KMS-11 (cell line): ENCODE measurements around the gene CD3E.

ENCODE experiments used
- H2AFZ ChIP-seq: fragments of 200-600 bp; sonication (generic); 2 replicates; pipeline ENCODE4 v1.6.1; 2016; ENCODE audit warnings: antibody characterized with exemption, mixed run types, low read depth
- H3K27ac ChIP-seq: fragments of 200-600 bp; sonication (generic); 2 replicates; pipeline ENCODE4 v1.6.1; 2016; ENCODE audit warnings: mild to moderate bottlenecking, mixed run types
- H3K27me3 ChIP-seq: fragments of 200-600 bp; sonication (generic); 2 replicates; pipeline ENCODE4 v1.6.1; 2017; ENCODE audit warnings: mild to moderate bottlenecking, low read depth, mixed run types, moderate library complexity; ENCODE audit not compliant: insufficient read depth
- H3K36me3 ChIP-seq: fragments of 200-600 bp; sonication (generic); 2 replicates; pipeline ENCODE4 v1.6.1; 2017; ENCODE audit warnings: mild to moderate bottlenecking, mixed run types; ENCODE audit not compliant: insufficient read depth
- H3K4me1 ChIP-seq: fragments of 200-600 bp; sonication (generic); 2 replicates; pipeline ENCODE4 v1.6.1; 2016; ENCODE audit warnings: mild to moderate bottlenecking, low read depth, mixed run types; ENCODE audit not compliant: poor library complexity, severe bottlenecking
- H3K4me2 ChIP-seq: fragments of 200-600 bp; sonication (generic); 2 replicates; pipeline ENCODE4 v1.7.0; 2016; ENCODE audit warnings: mild to moderate bottlenecking, mixed run types
- H3K4me3 ChIP-seq: fragments of 200-600 bp; sonication (generic); IDR thresholded peaks from 2 replicates; pipeline ENCODE4 v1.6.1; 2017; ENCODE audit warnings: low read depth, low read length, mixed read lengths; ENCODE audit not compliant: insufficient read depth
- H3K79me2 ChIP-seq: fragments of 200-600 bp; sonication (generic); 2 replicates; pipeline ENCODE4 v1.6.1; 2016; ENCODE audit warnings: low read depth, mixed run types; ENCODE audit not compliant: insufficient read depth
- H3K9ac ChIP-seq: fragments of 200-600 bp; sonication (generic); 2 replicates; pipeline ENCODE4 v1.6.1; 2016; ENCODE audit warnings: mild to moderate bottlenecking, mixed run types
- H4K20me1 ChIP-seq: fragments of 200-600 bp; sonication (generic); 2 replicates; pipeline ENCODE4 v1.6.1; 2016; ENCODE audit warnings: mild to moderate bottlenecking, mixed run types; ENCODE audit not compliant: insufficient read depth
- TF ChIP-seq, protein P1 (sequence below): fragments of 200-600 bp; sonication (generic); conservative IDR thresholded peaks from 2 replicates; pipeline ENCODE4 v1.6.1; 2017; ENCODE audit warnings: low read depth, mild to moderate bottlenecking, antibody characterized with exemption, low read length, moderate library complexity, mixed read lengths

Gene CD3E

DNA sequence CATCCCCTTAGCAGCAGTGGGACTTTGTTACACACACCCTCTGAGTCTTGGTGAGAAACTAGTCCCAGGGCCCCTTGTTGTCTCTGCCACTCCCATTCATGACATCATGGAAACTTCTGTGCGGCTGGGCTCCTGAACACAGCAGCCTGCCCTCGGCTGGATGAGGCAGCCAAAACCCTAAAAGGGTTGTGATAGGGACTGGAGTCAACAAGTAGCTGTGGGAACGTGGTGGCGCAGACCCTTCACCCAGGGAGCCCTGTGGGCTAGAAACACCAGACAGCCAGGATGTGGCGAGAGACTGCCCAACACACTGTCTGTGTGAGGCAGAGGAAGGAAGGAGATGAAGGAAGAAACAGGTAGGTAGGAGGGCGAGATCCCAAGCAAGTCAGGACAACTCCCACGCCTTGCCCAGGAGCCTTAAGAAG lies 34.1 kb downstream of the CD3E start:
- Histone ChIP-seq H3K4me2 (no peak overlapping the region), H3K9ac (no peak overlapping the region), H3K4me1 (peaks cover 5% of the 10 kb centered on the region), H3K4me3 (no peak overlapping the region), H3K79me2 (no peaks in the 10 kb centered on the region), H3K36me3 (no peaks in the 10 kb centered on the region), H2AFZ (peak overlapping the region; percentile 38; the same call in 1 of the 2 replicates), H4K20me1 (no peaks in the 10 kb centered on the region), H3K27me3 (no peaks in the 10 kb centered on the region), H3K27ac (no peak overlapping the region)
- TF ChIP-seq, protein P1, sequence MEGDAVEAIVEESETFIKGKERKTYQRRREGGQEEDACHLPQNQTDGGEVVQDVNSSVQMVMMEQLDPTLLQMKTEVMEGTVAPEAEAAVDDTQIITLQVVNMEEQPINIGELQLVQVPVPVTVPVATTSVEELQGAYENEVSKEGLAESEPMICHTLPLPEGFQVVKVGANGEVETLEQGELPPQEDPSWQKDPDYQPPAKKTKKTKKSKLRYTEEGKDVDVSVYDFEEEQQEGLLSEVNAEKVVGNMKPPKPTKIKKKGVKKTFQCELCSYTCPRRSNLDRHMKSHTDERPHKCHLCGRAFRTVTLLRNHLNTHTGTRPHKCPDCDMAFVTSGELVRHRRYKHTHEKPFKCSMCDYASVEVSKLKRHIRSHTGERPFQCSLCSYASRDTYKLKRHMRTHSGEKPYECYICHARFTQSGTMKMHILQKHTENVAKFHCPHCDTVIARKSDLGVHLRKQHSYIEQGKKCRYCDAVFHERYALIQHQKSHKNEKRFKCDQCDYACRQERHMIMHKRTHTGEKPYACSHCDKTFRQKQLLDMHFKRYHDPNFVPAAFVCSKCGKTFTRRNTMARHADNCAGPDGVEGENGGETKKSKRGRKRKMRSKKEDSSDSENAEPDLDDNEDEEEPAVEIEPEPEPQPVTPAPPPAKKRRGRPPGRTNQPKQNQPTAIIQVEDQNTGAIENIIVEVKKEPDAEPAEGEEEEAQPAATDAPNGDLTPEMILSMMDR = no peak

DNA sequence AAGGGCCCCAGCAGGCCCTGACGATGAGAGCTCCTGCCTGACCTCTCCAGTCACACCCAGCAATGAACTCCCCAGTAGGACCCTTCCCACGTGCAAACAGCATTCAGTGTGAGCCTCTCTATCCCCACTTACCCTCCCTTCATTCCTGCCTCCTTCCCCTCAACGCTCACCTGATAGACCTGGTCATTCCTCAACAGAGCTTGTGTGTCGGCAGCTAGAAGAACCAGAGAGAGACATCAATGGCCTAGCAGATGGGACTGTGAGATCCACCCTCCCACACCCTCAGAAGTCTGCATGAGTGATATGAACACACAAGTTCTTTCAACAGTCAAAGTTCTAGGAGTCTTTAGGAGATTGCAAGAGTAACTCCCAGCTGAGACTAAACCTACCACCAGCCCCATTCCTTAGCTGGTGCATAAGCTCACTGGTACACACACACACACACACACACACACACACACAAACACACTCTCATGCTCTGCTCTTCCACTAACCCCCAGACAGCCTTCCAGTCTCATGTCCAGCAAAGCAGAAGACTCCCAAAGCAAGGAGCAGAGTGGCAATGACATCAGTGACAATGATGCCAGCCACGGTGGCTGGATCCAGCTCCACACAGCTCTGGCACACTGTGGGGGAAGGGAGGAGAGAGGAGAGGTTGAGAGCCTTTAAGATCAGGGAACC lies 34.9 kb downstream of the CD3E start:
- H3K4me1 ChIP-seq = peaks cover 5% of the 10 kb centered on the region
- H3K4me2 ChIP-seq = no peak overlapping the region
- no peaks in the 10 kb centered on the region for H3K79me2 ChIP-seq
- no peaks in the 10 kb centered on the region for H3K36me3 ChIP-seq
- H3K27ac ChIP-seq = no peak overlapping the region
- H3K27me3 ChIP-seq = no peaks in the 10 kb centered on the region
- H4K20me1 ChIP-seq = no peaks in the 10 kb centered on the region
- no peak overlapping the region for H3K9ac ChIP-seq
- TF ChIP-seq, protein P1 = no peak
- H3K4me3 ChIP-seq = no peak overlapping the region
- no peak overlapping the region for H2AFZ ChIP-seq

- H3K9ac ChIP-seq = no peak overlapping the region
- H3K4me3 ChIP-seq = no peak overlapping the region
- TF ChIP-seq, protein P1 = no peak
- H3K36me3 ChIP-seq = no peaks in the 10 kb centered on the region
- no peak overlapping the region for H3K4me2 ChIP-seq
- no peak overlapping the region for H3K27ac ChIP-seq
- no peaks in the 10 kb centered on the region for H3K79me2 ChIP-seq
- no peaks in the 10 kb centered on the region for H4K20me1 ChIP-seq
- H3K4me1 ChIP-seq = peaks cover 5% of the 10 kb centered on the region
- no peaks in the 10 kb centered on the region for H3K27me3 ChIP-seq
- H2AFZ ChIP-seq = no peak overlapping the region
Observed at GRCh38 chr11:118340449-118340848, 35.9 kb downstream of the CD3E start.

DNA sequence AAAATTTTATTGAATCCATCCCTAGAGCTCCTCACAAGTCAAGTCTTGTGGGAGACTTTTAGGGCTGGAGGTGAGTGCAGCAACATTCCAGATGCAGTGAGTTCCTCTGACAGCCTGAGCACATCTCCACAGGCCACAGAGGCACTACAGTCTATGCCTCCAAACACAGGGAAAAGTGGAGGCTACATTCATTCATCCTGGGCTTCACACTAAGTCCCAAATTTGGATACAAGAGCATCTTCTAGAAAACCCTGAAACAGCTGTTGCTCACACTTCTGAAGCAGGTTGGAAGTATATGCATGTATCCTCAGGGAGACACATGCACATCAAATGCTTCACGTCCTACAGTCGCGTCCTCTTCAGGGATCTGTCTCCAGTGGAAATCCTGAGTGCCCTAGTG lies 36.7 kb downstream of the CD3E start:
- H4K20me1 ChIP-seq = no peaks in the 10 kb centered on the region
- H3K4me1 ChIP-seq = peaks cover 5% of the 10 kb centered on the region
- H3K9ac ChIP-seq = no peak overlapping the region
- no peaks in the 10 kb centered on the region for H3K79me2 ChIP-seq
- H3K27me3 ChIP-seq = no peaks in the 10 kb centered on the region
- H3K27ac ChIP-seq = no peak overlapping the region
- TF ChIP-seq, protein P1 = no peak
- H3K4me2 ChIP-seq = no peak overlapping the region
- no peak overlapping the region for H3K4me3 ChIP-seq
- no peaks in the 10 kb centered on the region for H3K36me3 ChIP-seq
- no peak overlapping the region for H2AFZ ChIP-seq
